Left cardiac atrium (tissue), 4 donors: Measurements from ENCODE around the gene PRKCQ. TPM values are rescaled to one million over a fixed set of nuclear protein-coding genes. Genes with fewer than 3 reads are reported as not detected.

Experiments used
- ATAC-seq, 2 donors: fragments of 200-7000 bp; cut with Tn5 transposase; one replicate each; pipeline ENCODE4 v1.9.1; 2020; ENCODE audit warnings: mild to moderate bottlenecking in 2 of 2, moderate library complexity in 2 of 2
- DNase-seq: peaks from one replicate; pipeline ENCODE4 v3.0.0-alpha.2; 2020
- intact Hi-C, 2 donors: fragments of 100-400 bp; cut with DNase I; formaldehyde crosslinking; loops; one replicate each; pipeline versions ENCODE4 v1.14.1 to v1.15.1; 2022 to 2023
- total RNA-seq, 2 donors: library from RNA; stranded (reverse); fragmentation: NEBNext Ultra II Directional; extraction: Animal tissue kit (Norgen Biotek cat#: 25700); gene quantifications; one replicate each; pipeline ENCODE4 v1.2.1, GENCODE V29; 2021
- donor health status: DM: no; HTN: yes; CAD: no.
- donor health status: DM: no; HTN: yes; CAD: no; lungs with severe emphysema.
- donor health status: DM: yes; HTN: yes; CAD: no.
- donor health status: Dilated cardiomyopathy.

The PRKCQ gene
- total RNA-seq, 2 donors from 2014 or later: 0.34 to 0.62 TPM

- ATAC-seq: no peak
- DNase-seq: no peak
- intact Hi-C loops: no loop called here
Measured at GRCh38 chr10:6535156-6535764, 44.8 kb downstream of the PRKCQ start.

- ATAC-seq (no peak), DNase-seq (no peak)
- intact Hi-C loops: no loop called here
Measured at GRCh38 chr10:6532321-6532720, 47.8 kb downstream of the PRKCQ start.

GRCh38 chr10:6530966-6531365 lies 49.1 kb downstream of the PRKCQ start:
- no peak for ATAC-seq
- DNase-seq: no peak
- intact Hi-C loops: no loop called here

GRCh38 chr10:6530211-6530840 lies 49.8 kb downstream of the PRKCQ start:
- DNase-seq (no peak), ATAC-seq (peak; percentile 18 to 76)
- intact Hi-C loops: no loop called here

- no peak for DNase-seq
- intact Hi-C loops: no loop called here
- ATAC-seq: no peak
Measured at GRCh38 chr10:6528198-6528950, 51.7 kb downstream of the PRKCQ start.

- DNase-seq: no peak
- no peak for ATAC-seq
- intact Hi-C loops: no loop called here
Measured at GRCh38 chr10:6525599-6526165, 54.4 kb downstream of the PRKCQ start.

- ATAC-seq (no peak), DNase-seq (no peak)
- intact Hi-C loops: no loop called here
Measured at GRCh38 chr10:6522230-6522629, 57.8 kb downstream of the PRKCQ start.

GRCh38 chr10:6520138-6520537 lies 59.9 kb downstream of the PRKCQ start:
- DNase-seq: no peak
- no peak for ATAC-seq
- intact Hi-C loops: no loop called here

GRCh38 chr10:6518791-6519429 lies 61.2 kb downstream of the PRKCQ start:
- no peak for DNase-seq
- no peak for ATAC-seq

GRCh38 chr10:6516929-6517284 lies 63.2 kb downstream of the PRKCQ start:
- DNase-seq: no peak
- intact Hi-C loops: no loop called here
- no peak for ATAC-seq

More at GRCh38 chr10:6518791-6519429, 61.2 kb downstream of the PRKCQ start:
- intact Hi-C loops: no loop called here

- intact Hi-C loops: no loop called here
- no peak for ATAC-seq
Measured at GRCh38 chr10:6516281-6516928, 63.7 kb downstream of the PRKCQ start.

GRCh38 chr10:6514844-6515780 lies 65.0 kb downstream of the PRKCQ start:
- ATAC-seq: peak in 1 of 2 donors; percentile 65
- intact Hi-C loops: no loop called here

More at GRCh38 chr10:6516281-6516928, 63.7 kb downstream of the PRKCQ start:
- no peak for DNase-seq

GRCh38 chr10:6514180-6514579 lies 65.9 kb downstream of the PRKCQ start:
- intact Hi-C loops: no loop called here
- ATAC-seq: no peak
- no peak for DNase-seq

More at GRCh38 chr10:6514844-6515780, 65.0 kb downstream of the PRKCQ start:
- DNase-seq: no peak

- no peak for DNase-seq
- intact Hi-C loops: no loop called here
- no peak for ATAC-seq
Measured at GRCh38 chr10:6513476-6513875, 66.6 kb downstream of the PRKCQ start.

GRCh38 chr10:6512182-6512581 lies 67.9 kb downstream of the PRKCQ start:
- intact Hi-C loops: no loop called here
- no peak for ATAC-seq
- no peak for DNase-seq

GRCh38 chr10:6511347-6511746 lies 68.7 kb downstream of the PRKCQ start:
- ATAC-seq (no peak), DNase-seq (no peak)
- intact Hi-C loops: no loop called here

- intact Hi-C loops: no loop called here
Measured at GRCh38 chr10:6507311-6507710, 72.8 kb downstream of the PRKCQ start.

GRCh38 chr10:6505300-6505699 lies 74.8 kb downstream of the PRKCQ start:
- intact Hi-C loops: no loop called here
- ATAC-seq: no peak
- no peak for DNase-seq

More at GRCh38 chr10:6507311-6507710, 72.8 kb downstream of the PRKCQ start:
- ATAC-seq (no peak), DNase-seq (no peak)
